GM10266 (cell line): ENCODE measurements around the gene GPAT2.
"Not testable (repeated sequence)": the region's sequence is repeated elsewhere in the genome, so short reads cannot be mapped to it uniquely, and the experiment has no call there.

Source experiments
- DNase-seq: peaks from one replicate; pipeline ENCODE4 v3.0.0; 2012; ENCODE audit errors: extremely low spot score
- TF ChIP-seq, protein P1 (sequence below): IDR thresholded peaks from 2 replicates; pipeline ENCODE4 v1.5.1; 2012; ENCODE audit warnings: mild to moderate bottlenecking, low read depth; ENCODE audit not compliant: control insufficient read depth, insufficient read depth; ENCODE audit errors: missing control alignments

The GPAT2 gene

GRCh38 chr2:96074156-96074555 is 39.4 kb upstream of the GPAT2 start:
- TF ChIP-seq, protein P1, sequence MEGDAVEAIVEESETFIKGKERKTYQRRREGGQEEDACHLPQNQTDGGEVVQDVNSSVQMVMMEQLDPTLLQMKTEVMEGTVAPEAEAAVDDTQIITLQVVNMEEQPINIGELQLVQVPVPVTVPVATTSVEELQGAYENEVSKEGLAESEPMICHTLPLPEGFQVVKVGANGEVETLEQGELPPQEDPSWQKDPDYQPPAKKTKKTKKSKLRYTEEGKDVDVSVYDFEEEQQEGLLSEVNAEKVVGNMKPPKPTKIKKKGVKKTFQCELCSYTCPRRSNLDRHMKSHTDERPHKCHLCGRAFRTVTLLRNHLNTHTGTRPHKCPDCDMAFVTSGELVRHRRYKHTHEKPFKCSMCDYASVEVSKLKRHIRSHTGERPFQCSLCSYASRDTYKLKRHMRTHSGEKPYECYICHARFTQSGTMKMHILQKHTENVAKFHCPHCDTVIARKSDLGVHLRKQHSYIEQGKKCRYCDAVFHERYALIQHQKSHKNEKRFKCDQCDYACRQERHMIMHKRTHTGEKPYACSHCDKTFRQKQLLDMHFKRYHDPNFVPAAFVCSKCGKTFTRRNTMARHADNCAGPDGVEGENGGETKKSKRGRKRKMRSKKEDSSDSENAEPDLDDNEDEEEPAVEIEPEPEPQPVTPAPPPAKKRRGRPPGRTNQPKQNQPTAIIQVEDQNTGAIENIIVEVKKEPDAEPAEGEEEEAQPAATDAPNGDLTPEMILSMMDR, result no peak
- no peak for DNase-seq

DNA sequence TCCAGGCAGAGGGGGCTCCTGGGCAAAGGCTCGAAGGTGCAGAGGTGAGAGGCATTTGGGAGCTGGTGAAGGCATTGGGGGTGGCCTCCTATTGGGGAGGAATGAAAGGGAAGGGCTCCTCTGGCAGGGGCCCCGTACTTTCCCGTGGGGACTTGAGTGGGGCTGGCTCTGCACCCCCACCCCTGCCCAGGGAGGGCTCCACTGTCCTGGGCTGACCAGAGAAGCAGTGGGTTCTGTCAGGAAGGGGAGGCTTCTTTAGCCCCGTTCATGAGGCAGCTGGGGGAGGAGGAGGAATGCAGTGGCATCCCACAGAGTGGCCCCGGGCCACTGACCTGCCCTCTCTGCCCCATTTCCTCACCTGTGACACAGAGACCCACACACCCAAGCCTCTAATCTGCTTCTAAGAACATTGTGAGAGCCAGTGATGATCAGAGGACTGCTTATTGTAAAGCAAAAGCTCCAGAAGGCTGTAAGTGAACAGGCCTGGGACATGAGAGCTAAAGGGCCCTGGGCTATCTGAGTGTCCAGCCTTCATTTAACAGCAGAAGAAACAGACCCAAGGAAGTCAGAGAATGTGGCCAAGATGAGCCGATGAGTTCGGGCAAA is 38.6 kb upstream of the GPAT2 start:
- TF ChIP-seq, protein P1, result no peak
- DNase-seq, result no peak

DNA sequence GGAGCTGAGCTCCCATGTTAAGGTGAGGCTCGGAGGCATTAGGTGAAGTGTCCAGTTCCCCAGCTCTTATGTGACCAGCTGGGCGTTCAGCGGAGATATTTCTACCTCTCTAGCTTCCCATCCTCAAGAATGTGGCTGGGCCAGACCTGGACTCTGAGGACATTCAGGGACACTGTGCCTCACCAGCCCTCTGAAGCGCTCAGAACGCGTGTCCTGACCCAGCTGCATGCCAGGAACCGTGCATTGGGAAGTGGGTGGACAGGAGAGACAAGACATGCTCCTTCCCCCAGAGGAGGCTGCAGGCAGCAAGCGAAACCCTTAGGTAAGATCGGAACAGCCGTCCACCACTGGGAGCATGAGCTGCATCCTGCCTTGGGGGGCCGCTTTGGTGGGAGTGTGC is 38.0 kb upstream of the GPAT2 start:
- TF ChIP-seq, protein P1, result no peak
- no peak for DNase-seq

DNA sequence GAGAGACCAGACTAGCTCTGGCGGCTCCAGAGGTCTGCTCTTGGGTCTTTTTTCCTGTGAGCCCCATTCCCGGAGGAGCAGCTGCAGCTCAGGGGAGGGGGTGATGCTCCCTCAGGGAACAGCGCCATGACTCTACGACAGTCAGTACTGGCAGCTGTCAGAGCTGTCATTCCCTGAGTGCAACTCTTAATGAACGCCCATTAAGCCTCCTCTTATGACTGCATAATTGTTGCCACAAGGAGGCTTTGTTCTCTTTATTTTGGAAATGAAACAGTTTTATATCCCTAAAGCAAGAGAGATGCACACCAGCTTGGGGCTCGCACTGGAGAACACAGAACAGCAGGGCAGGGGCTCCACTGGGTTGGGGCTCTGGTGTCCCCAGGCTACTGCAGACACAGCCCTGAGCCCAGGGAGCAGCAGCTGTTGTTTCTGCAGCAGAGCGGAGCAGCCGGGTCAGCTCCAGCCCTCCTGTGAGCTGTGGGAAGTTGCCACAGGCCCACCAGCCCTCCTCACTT is 37.3 kb upstream of the GPAT2 start:
- DNase-seq, result not testable (repeated sequence)

- not testable (repeated sequence) for DNase-seq
Observed at GRCh38 chr2:96071087-96071976, 36.6 kb upstream of the GPAT2 start.

DNA sequence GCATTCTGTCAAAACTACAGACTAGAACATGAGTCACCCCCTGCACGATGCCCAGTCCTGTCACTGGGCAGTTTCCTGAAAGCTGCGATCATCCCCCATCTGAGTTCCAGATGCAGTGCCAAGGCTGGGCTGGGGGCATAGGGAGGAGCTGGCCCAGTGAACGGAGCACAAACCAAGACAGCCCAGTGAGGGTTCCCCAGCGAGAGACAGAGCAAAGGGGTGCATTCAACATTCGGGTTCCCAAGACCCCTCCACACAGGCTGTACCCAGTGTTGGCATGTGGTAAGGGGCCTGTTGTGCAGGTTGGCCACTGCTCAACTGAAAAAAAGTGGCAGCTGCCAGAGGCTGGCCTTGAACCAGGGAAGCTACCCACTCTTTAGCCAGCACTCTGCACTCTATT is 35.6 kb upstream of the GPAT2 start:
- DNase-seq, result not testable (repeated sequence)

GRCh38 chr2:96069878-96070277 is 35.2 kb upstream of the GPAT2 start:
- DNase-seq, result not testable (repeated sequence)

GRCh38 chr2:96067902-96068581 is 33.3 kb upstream of the GPAT2 start:
- DNase-seq, result not testable (repeated sequence)

GRCh38 chr2:96067098-96067660 is 32.5 kb upstream of the GPAT2 start:
- not testable (repeated sequence) for DNase-seq

DNA sequence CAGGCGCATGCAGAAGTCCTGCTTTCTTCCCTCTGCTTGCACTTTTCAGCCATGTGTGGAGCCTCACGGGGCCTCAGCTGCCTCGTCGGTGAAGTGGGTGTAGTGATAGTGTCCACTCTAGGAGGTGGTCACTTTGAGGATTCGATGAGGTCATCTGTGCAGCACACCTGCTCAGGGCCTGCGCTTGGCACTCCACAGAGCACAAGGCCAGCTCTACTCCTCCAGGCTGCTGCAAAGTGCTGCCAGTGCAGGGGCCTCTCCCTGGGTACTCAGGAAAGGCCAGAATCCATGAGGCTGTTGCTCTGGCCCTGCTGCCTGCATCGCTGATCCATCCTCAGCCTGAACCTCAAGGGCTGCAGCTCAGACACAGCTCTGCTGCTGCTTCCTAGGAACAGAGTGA is 31.8 kb upstream of the GPAT2 start:
- not testable (repeated sequence) for DNase-seq

DNA sequence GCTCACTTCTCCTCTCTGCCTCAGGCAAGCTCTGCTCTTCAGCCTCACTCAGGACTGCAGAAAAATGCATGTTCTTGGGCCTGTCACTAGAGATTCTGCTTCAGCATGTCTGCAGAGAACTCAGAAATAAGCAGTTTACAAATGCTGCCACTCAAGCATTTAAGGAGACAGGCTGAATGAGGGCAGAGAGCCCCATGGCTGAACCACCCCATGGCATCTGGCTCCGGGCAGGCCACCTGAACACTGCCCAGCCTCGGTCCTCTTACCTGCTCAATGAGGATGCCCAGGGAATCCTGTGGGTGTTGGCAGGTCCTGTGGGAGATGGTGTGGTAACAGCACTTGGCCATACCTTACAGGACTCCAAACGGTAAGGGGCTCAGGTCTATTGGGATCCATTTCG is 31.2 kb upstream of the GPAT2 start:
- DNase-seq, result not testable (repeated sequence)
